PC-3 (cell line): ENCODE measurements around the gene ADAMTSL3. TPM values are rescaled to one million over a fixed set of nuclear protein-coding genes. Genes with fewer than 3 reads are reported as not detected.

ENCODE experiments used
- ATAC-seq: fragments of 200-7000 bp; cut with Tn5 transposase; 2 replicates; pipeline ENCODE4 v1.9.1; 2020; ENCODE audit warnings: mild to moderate bottlenecking, moderate library complexity
- BruUV-seq: library from RNA; stranded (reverse); fragments of 400-500 nt; replicated peaks from 2 replicates; lab custom pipeline; 2021; lab: Mats Ljungman, UMichigan
- CTCF ChIA-PET: fragments of 300-600 bp; sonication (Branson Sonifier 250); formaldehyde crosslinking; loops from one replicate; lab custom pipeline; 2022; ENCODE audit warnings: antibody characterized with exemption; lab: Charles Lee
- POLR2A ChIA-PET: fragments of 300-600 bp; sonication (Branson Sonifier 250); formaldehyde crosslinking; loops from one replicate; lab custom pipeline; 2022; ENCODE audit warnings: antibody characterized with exemption; ENCODE audit not compliant: unreplicated experiment; lab: Charles Lee
- DNase-seq: peaks from one replicate; pipeline ENCODE4 v3.0.0-alpha.2; 2015
- H2AFZ ChIP-seq: fragments of 300-600 bp; sonication (generic); 2 replicates; pipeline ENCODE4 v1.6.0; 2016; ENCODE audit warnings: antibody characterized with exemption, low read length
- H3F3A ChIP-seq: fragments of 300-600 bp; sonication (generic); one replicate; pipeline ENCODE4 v1.6.0; 2017; ENCODE audit warnings: antibody characterized with exemption, low read length, control low read depth, mild to moderate bottlenecking; ENCODE audit not compliant: unreplicated experiment
- H3K27ac ChIP-seq: fragments of 300-600 bp; sonication (generic); 2 replicates; pipeline ENCODE4 v1.5.1; 2016; ENCODE audit warnings: mild to moderate bottlenecking, low read length
- H3K27me3 ChIP-seq: fragments of 300-600 bp; sonication (generic); 2 replicates; pipeline ENCODE4 v1.6.1; 2016; ENCODE audit warnings: low read length, mixed read lengths
- H3K36me3 ChIP-seq: fragments of 300-600 bp; sonication (generic); 2 replicates; pipeline ENCODE4 v1.6.1; 2016; ENCODE audit warnings: low read depth, mixed run types, low read length, mixed read lengths
- H3K4me1 ChIP-seq: fragments of 300-600 bp; sonication (generic); 2 replicates; pipeline ENCODE4 v1.5.1; 2016; ENCODE audit warnings: low read length; ENCODE audit not compliant: insufficient read depth
- H3K4me2 ChIP-seq: fragments of 300-600 bp; sonication (generic); 2 replicates; pipeline ENCODE4 v1.6.0; 2016; ENCODE audit warnings: low read length
- H3K4me3 ChIP-seq: fragments of 300-600 bp; sonication (generic); 2 replicates; pipeline ENCODE4 v1.5.1; 2016; ENCODE audit warnings: mild to moderate bottlenecking, low read length, mixed read lengths
- H3K79me2 ChIP-seq: fragments of 300-600 bp; sonication (generic); 2 replicates; pipeline ENCODE4 v1.6.1; 2017; ENCODE audit warnings: low read length, mixed read lengths
- H3K9ac ChIP-seq: fragments of 300-600 bp; sonication (generic); 2 replicates; pipeline ENCODE4 v1.6.0; 2016; ENCODE audit warnings: mild to moderate bottlenecking, low read length
- H3K9me2 ChIP-seq: fragments of 300-600 bp; sonication (generic); replicated peaks from 2 replicates; pipeline ENCODE4 v1.6.1; 2016; ENCODE audit warnings: mixed run types, low read length, mixed read lengths
- H3K9me3 ChIP-seq: fragments of 300-600 bp; sonication (generic); 2 replicates; pipeline ENCODE4 v1.6.1; 2016; ENCODE audit warnings: low read length, mixed read lengths
- H4K20me1 ChIP-seq: fragments of 300-600 bp; sonication (generic); 2 replicates; pipeline ENCODE4 v1.6.1; 2016; ENCODE audit warnings: low read length, mixed read lengths
- EZH2 ChIP-seq: fragments of 300-600 bp; sonication (generic); IDR thresholded peaks from one replicate; pipeline ENCODE4 v1.6.1; 2017; ENCODE audit warnings: antibody characterized with exemption, mild to moderate bottlenecking, low read length; ENCODE audit not compliant: unreplicated experiment
- EZH2phosphoT487 ChIP-seq: fragments of 300-600 bp; sonication (generic); IDR thresholded peaks from 2 replicates; pipeline ENCODE4 v1.6.1; 2018; ENCODE audit warnings: mild to moderate bottlenecking, antibody characterized with exemption, low read length, borderline replicate concordance
- intact Hi-C: fragments of 100-400 bp; cut with micrococcal nuclease; formaldehyde crosslinking; loops from 2 replicates; pipeline ENCODE4 v1.9.0; 2023
- total RNA-seq: library from RNA; depleted of rRNA; stranded (reverse); fragments of >200 nt; gene quantifications from 2 replicates; pipeline ENCODE4 v1.2.3, GENCODE V29; 2014
- TF ChIP-seq, protein P1 (sequence below): fragments of 300-600 bp; sonication (generic); conservative IDR thresholded peaks from 2 replicates; pipeline ENCODE4 v1.5.1; 2017; ENCODE audit warnings: antibody characterized with exemption, low read depth, mild to moderate bottlenecking, low read length

ADAMTSL3 gene
- total RNA-seq, 1 experiment from 2014 or later = 7.9 TPM

DNA sequence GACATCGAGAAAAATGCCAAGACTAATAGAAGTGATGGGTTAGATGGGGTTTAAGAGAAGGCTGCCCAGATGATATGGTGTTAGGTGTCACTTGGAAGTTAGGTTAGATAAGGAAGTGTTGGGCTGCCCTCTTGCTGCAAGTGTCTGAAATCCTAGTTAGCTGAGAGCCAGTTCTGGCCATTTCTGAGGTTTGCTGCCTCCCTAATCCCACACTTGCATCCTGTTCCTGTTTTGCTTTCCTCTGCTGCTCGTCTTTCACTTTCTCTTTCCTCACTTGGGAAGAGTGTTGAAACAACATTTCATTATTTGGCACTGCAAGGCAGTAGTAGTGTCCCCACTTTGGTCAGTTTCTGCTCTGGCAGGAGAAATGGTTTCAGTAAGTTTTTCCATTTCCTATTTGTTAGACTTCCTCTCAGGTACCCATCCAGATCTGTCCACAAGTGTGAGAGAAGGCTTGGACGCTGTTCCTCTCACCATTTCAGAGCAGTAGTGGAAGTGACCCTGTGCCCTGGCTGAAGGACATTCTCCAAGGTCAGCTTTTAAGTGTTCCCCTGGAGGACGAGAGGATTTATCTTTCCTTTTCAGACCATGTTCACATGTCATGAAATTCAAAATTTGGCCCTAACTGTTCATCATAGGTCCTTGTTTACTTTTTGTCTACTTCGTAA lies 93.3 kb downstream of the ADAMTSL3 start:
- Histone ChIP-seq H3K4me2 (peak overlapping the region; percentile 69), H4K20me1 (no peaks in the 10 kb centered on the region), H3K79me2 (no peaks in the 10 kb centered on the region), H3K9me3 (no peaks in the 10 kb centered on the region), H3K4me3 (peak overlapping the region; percentile 39; the same call in 1 of the 2 replicates), H3K4me1 (peaks cover 21% of the 10 kb centered on the region), H3K9me2 (no peaks in the 10 kb centered on the region), H3K27me3 (no peaks in the 10 kb centered on the region), H3K9ac (peak overlapping the region; percentile 77), H2AFZ (no peak overlapping the region; the same call in 1 of the 2 replicates), H3F3A (peaks cover 4% of the 10 kb centered on the region), H3K36me3 (no peaks in the 10 kb centered on the region), H3K27ac (peak overlapping the region; percentile 98)
- CTCF ChIA-PET = interaction anchor here (1.1 to 1.7 kb wide), 3 partner anchors 93 to 182 kb away, joined by 4 to 7 read pairs (median 4); partner anchors contain the start of gene ADAMTSL3
- no TSS peak for BruUV-seq
- intact Hi-C loops = loop anchor here (1.0 to 2.0 kb wide), 5 partner anchors 14 to 288 kb away; partner anchors contain the start of gene ADAMTSL3
- ATAC-seq = peak; percentile 74
- peak; percentile 59 for DNase-seq
- TF ChIP-seq, protein P1, sequence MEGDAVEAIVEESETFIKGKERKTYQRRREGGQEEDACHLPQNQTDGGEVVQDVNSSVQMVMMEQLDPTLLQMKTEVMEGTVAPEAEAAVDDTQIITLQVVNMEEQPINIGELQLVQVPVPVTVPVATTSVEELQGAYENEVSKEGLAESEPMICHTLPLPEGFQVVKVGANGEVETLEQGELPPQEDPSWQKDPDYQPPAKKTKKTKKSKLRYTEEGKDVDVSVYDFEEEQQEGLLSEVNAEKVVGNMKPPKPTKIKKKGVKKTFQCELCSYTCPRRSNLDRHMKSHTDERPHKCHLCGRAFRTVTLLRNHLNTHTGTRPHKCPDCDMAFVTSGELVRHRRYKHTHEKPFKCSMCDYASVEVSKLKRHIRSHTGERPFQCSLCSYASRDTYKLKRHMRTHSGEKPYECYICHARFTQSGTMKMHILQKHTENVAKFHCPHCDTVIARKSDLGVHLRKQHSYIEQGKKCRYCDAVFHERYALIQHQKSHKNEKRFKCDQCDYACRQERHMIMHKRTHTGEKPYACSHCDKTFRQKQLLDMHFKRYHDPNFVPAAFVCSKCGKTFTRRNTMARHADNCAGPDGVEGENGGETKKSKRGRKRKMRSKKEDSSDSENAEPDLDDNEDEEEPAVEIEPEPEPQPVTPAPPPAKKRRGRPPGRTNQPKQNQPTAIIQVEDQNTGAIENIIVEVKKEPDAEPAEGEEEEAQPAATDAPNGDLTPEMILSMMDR = peak; percentile 62
- TF ChIP-seq EZH2phosphoT487 = no peak
- no peak for TF ChIP-seq EZH2
- POLR2A ChIA-PET = interaction anchor here (0.6 kb wide), 1 partner anchor 160 kb away, joined by 16 read pairs; no protein-coding TSS in a partner anchor

DNA sequence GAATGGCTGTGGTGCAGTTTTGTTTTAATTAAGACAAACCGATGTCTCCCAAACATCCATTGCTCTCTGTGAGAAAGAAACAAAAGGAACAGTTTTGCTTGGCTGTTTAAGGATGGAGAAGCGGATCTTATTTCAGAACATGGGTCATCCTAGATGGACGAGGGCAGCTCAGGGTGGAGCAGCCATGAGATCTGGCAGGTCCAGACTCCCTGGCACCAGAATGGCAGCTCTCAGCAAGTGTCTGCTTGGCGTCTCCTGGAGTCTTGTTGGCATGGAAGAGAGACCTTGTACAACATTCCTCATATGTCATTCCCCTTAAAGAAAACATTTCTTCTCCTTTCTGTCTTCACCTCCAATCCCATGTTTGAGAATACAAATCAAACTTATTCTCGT lies 93.8 kb downstream of the ADAMTSL3 start:
- no peak for ATAC-seq
- CTCF ChIA-PET = no interaction called here

More for the DNA sequence above, 93.8 kb downstream of the ADAMTSL3 start:
- no peak for DNase-seq
- Histone ChIP-seq H3K4me3 (no peak overlapping the region), H3K9me2 (no peaks in the 10 kb centered on the region), H3K27ac (peak overlapping the region; percentile 98), H3K9me3 (no peaks in the 10 kb centered on the region), H3K79me2 (no peaks in the 10 kb centered on the region), H3F3A (peaks cover 4% of the 10 kb centered on the region), H3K9ac (peak overlapping the region; percentile 77; the same call in 1 of the 2 replicates), H3K36me3 (no peaks in the 10 kb centered on the region), H2AFZ (no peak overlapping the region), H3K4me1 (peaks cover 22% of the 10 kb centered on the region), H3K4me2 (no peak overlapping the region), H4K20me1 (no peaks in the 10 kb centered on the region), H3K27me3 (no peaks in the 10 kb centered on the region)
- no peak for TF ChIP-seq EZH2phosphoT487
- TF ChIP-seq EZH2 = no peak
- TF ChIP-seq, protein P1 = no peak
- BruUV-seq = no TSS peak
- intact Hi-C loops = loop anchor here (1.0 to 2.0 kb wide), 5 partner anchors 15 to 287 kb away; partner anchors contain the start of gene ADAMTSL3
- POLR2A ChIA-PET = no interaction called here
